Hematopoietic multipotent progenitor cell treated with erythropoietin and hydrocortisone succinate and interleukin-3 and kit ligand, for 8 days (in vitro differentiated cells): ENCODE measurements around the gene DIAPH3.

Experiments
- DNase-seq: peaks from one replicate; pipeline ENCODE4 v3.0.0-alpha.2; 2015

The DIAPH3 gene

DNA sequence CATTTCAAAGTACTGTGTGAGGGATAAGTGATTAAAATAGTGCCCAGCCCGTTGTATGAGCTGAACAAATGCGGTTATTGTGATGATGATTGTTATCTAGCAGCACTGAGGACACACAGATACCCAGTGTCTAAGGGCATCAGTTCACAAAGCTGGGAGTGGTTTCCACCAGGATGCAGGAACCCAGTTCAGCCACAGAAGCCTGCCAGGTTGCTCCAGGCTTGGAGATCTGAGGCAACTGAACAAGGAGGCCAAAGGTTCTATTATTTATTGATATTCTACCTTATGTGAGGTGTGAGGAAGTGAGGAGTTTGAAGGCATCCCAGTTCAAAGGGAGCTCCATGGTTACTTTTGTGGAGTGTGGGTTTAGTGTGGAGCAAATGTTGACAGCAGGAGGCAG lies 13.2 kb downstream of the DIAPH3 start:
- no peak for DNase-seq

DNA sequence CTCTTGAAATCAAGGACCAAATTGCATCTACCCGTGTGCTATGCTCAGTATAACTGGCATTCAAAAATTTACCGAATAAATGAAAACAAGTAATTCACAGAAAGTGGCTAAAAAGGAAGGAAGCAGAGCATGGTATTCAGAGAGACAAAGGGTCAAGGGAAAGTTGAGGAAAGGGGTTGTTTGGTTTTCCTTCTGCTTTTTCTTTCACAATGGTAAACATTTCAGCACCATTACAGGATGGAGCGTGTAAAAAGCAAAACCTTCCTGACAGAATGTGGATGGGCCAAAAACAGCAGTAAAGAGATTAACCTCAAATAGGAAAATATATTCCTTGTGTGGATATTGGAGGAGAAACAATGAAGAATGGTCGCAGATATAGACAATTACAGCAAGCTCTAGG lies 14.8 kb downstream of the DIAPH3 start:
- DNase-seq = no peak

DNA sequence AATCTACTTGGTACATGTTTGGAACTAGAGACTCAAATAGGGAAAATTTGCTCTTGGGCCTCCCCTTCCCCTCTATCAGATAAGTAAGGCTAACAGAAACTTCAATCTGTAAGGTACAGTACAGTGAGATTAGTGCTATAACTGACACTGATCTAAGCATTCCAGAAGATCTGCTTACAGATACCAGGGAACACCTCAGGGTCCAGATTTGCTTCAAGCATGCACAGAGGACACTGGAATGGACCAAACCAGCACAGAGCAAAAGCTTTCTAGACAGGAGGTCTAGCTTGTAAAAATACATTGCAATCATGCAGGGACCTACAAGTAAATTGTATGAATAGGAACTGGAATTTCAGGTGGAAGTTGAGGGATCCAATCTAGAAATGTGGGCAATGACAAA lies 16.4 kb downstream of the DIAPH3 start:
- DNase-seq = no peak

GRCh38 chr13:60146471-60146870 lies 17.3 kb downstream of the DIAPH3 start:
- no peak for DNase-seq

- no peak for DNase-seq
Observed at GRCh38 chr13:60143775-60144174, 20.0 kb downstream of the DIAPH3 start.

DNA sequence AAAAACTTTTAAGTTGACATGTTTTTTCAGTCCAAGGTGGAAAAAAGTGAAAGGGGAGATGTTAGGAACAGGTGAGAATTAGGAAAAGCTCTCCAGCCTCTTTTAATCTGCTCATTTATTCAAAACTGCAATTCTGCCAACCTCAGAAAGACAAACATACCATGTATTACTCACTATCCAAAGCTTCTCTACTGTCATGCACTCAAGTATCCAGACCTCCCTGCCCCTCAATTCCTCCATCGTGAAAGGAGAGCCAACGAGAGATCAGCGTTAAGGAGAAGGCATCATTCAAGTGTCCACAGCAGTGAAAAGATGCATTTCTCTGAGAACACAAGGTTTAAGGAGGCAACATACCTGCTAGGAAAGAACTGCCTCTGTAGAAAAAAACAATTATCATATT lies 24.5 kb downstream of the DIAPH3 start:
- DNase-seq = no peak

GRCh38 chr13:60138674-60139073 lies 25.1 kb downstream of the DIAPH3 start:
- no peak for DNase-seq

- peak; percentile 52 for DNase-seq
Observed at GRCh38 chr13:60137911-60138560, 25.7 kb downstream of the DIAPH3 start.

GRCh38 chr13:60135344-60135743 lies 28.4 kb downstream of the DIAPH3 start:
- no peak for DNase-seq

DNA sequence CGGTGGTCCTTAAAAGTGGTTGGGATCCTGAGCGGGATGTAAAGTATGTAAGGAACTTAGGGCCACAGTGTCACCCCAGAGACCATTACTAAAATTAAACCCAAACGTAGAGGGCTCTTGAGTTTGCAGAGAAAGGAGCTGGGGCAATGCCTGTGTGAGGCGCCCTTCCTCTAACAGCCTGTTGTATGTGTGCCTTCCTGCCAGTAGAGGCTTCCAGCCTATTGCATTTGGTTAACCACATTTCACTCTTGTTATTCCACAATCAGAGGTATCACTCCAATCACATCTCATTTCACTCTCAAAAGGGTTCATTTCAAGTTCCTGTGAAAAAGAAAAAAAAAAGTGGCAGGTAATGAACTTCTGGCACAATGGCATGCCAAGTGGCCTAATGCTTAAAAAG lies 29.4 kb downstream of the DIAPH3 start:
- no peak for DNase-seq

- DNase-seq = peak; percentile 7
Observed at GRCh38 chr13:60121337-60121687, 42.4 kb downstream of the DIAPH3 start.

- DNase-seq = peak; percentile 53
Observed at GRCh38 chr13:60120617-60121336, 43.0 kb downstream of the DIAPH3 start.

- peak; percentile 87 for DNase-seq
Observed at GRCh38 chr13:60118696-60119400, 44.9 kb downstream of the DIAPH3 start.

DNA sequence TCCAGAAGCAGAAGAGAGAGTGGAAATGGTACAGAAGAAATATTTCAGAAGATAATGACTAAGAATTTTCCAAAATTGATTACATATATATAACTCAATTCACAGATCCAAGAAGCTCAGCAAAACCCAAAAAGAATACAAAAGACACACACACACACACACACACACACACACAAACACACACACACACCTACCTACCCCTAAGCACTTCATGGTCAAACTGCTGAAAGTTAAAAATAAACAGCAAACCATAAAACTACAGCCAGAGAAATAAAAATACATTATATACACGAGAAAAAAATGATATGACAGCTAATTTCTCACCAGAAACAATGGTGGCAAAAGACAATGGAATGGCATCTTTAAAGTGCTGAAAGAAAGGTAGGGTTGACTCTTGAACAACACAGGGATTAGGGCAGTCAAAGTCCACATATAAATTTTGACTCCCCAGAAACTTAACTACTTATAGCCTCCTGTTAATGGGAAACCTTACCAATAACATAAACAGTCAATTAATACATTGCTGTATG lies 49.2 kb downstream of the DIAPH3 start:
- no peak for DNase-seq

- DNase-seq = no peak
Observed at GRCh38 chr13:60112771-60113170, 51.0 kb downstream of the DIAPH3 start.

DNA sequence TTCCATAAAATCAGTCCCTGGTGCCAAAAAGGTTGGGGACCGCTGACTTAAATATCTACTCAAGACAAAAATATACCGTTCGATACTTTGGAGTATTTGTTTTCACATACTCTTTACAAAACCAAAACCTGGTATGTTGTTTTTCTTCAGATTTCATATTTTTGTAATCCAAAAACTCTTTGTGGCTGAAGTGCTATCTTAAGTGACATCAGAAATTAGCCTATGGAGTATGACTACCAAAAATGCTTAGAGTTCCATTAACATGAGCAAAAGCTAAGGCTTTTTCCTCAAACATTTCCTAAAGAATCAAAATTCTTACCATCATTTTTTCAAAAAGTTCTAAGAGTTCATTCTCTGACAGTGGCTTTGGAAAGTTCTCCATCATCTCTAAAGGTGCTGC lies 52.0 kb downstream of the DIAPH3 start:
- DNase-seq = no peak

- no peak for DNase-seq
Observed at GRCh38 chr13:60109285-60109684, 54.4 kb downstream of the DIAPH3 start.

DNA sequence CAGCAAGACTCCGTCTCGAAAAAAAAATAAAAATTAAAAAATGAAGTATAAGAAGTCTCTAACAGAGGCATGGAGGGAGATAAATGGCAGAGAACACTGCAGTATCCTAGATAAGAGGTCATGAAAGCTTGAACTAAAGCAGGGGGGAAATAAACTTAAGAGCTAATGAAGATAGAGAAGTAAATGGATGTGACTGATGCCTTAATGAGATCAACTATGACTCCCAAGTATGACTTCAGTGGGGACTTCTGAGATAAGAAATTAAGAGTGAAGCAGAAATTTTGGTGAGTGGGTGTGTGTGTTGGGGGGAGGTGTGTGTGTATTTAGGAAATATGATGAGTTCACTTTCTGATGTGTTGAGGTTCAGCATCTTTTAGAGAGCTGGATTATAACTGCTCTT lies 55.1 kb downstream of the DIAPH3 start:
- peak; percentile 68 for DNase-seq

GRCh38 chr13:60099631-60100420 lies 63.9 kb downstream of the DIAPH3 start:
- no peak for DNase-seq

- DNase-seq = no peak
Observed at GRCh38 chr13:60095300-60095699, 68.4 kb downstream of the DIAPH3 start.

DNA sequence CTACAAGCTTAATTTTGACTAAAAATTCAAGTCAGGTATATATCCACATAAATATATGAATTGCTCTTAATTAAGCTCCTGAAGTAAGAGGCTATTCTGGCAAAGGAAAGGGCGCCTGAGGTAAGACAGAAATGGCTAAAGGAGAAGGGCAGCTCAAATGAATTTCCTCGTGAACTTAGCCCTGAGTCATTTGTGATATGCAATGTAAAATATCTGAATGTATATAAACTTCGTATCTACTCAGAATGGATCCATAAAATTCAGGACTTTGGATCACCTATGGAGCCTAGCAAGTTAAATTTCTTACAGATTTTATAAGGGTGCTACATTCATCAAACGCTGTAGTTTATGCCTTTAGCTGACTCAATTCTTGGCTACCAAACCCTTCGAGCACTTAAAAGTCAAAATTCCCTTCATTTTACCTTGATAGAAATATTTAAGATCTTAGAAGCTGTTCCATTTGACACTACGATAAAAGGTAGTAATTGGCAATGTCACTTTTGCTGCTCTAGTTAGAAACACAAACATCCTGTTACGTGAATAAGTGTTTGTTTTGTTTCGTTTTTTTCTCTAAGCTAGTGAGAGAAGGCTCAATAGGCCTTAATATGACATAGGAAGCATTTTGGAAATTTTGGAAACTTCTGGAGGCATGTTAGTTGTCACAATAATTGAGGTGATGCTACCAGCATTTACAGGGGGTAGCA lies 69.2 kb downstream of the DIAPH3 start:
- no peak for DNase-seq

GRCh38 chr13:60093425-60094019 lies 70.2 kb downstream of the DIAPH3 start:
- DNase-seq = no peak
